PFSK-1 (cell line): ENCODE results near the gene SLC9B2.

Experiments
- FOXP2 ChIP-seq: optimal IDR thresholded peaks from 2 replicates; pipeline ENCODE3; 2011; ENCODE audit warnings: borderline replicate concordance, control low read depth, inconsistent platforms; ENCODE audit not compliant: insufficient read depth; ENCODE audit errors: extremely low read length, extremely low read depth
- POLR2AphosphoS5 ChIP-seq: IDR thresholded peaks from 2 replicates; pipeline ENCODE4 v1.6.1; 2012; ENCODE audit warnings: low read depth, mild to moderate bottlenecking, control low read depth, low read length, moderate library complexity
- SIN3A ChIP-seq: IDR thresholded peaks from 2 replicates; pipeline ENCODE4 v1.6.1; 2012; ENCODE audit warnings: mild to moderate bottlenecking, low read length, moderate library complexity, borderline replicate concordance; ENCODE audit not compliant: insufficient read depth
- TAF1 ChIP-seq: IDR thresholded peaks from 2 replicates; pipeline ENCODE4 v1.6.1; 2012; ENCODE audit warnings: low read length, control low read depth, borderline replicate concordance; ENCODE audit not compliant: insufficient read depth
- TF ChIP-seq, protein P1 (sequence below), 2 experiments: IDR thresholded peaks; 2 replicates each; pipeline versions ENCODE4 v1.6.1 to v1.8.0; 2011 to 2012; ENCODE audit warnings: low read depth in 2 of 2, low read length in 2 of 2, control low read depth in 1 of 2, inconsistent platforms in 1 of 2, mild to moderate bottlenecking in 1 of 2, moderate library complexity in 1 of 2; ENCODE audit not compliant: insufficient read depth in 1 of 2

Gene SLC9B2

DNA sequence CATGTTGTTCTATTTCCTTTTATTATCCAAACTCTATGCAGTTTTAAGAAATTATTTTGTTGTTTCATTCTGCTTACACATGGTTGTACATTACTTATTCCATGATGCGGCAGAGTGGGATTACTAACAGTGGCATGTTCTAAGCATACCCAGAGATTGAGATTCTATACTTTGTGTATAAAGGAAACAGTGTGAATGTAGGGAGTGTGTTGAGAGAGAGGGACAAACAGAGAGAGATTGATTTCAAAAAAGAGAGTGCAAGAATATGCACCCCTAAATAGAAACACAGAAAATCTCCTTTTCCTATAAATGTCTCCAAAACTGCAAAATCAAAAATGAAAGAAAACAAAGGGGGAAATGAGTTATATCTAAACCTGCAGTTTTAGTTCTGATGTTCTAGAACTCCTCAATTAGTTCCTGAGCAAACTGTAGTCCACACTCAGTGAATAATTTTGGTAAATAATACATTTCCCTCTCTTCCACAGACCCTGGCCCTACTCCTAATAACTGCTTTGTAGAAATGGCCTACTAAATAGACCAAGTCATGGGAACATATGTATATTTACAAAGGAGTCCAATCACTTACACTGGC lies 88.0 kb downstream of the SLC9B2 start:
- TF ChIP-seq SIN3A, result no peak
- TF ChIP-seq TAF1, result no peak
- TF ChIP-seq POLR2AphosphoS5, result no peak
- TF ChIP-seq, protein P1, sequence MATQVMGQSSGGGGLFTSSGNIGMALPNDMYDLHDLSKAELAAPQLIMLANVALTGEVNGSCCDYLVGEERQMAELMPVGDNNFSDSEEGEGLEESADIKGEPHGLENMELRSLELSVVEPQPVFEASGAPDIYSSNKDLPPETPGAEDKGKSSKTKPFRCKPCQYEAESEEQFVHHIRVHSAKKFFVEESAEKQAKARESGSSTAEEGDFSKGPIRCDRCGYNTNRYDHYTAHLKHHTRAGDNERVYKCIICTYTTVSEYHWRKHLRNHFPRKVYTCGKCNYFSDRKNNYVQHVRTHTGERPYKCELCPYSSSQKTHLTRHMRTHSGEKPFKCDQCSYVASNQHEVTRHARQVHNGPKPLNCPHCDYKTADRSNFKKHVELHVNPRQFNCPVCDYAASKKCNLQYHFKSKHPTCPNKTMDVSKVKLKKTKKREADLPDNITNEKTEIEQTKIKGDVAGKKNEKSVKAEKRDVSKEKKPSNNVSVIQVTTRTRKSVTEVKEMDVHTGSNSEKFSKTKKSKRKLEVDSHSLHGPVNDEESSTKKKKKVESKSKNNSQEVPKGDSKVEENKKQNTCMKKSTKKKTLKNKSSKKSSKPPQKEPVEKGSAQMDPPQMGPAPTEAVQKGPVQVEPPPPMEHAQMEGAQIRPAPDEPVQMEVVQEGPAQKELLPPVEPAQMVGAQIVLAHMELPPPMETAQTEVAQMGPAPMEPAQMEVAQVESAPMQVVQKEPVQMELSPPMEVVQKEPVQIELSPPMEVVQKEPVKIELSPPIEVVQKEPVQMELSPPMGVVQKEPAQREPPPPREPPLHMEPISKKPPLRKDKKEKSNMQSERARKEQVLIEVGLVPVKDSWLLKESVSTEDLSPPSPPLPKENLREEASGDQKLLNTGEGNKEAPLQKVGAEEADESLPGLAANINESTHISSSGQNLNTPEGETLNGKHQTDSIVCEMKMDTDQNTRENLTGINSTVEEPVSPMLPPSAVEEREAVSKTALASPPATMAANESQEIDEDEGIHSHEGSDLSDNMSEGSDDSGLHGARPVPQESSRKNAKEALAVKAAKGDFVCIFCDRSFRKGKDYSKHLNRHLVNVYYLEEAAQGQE (IDR thresholded peaks at IDR 0.05; ENCODE audit: insufficient read depth in 1 of 2, low read depth in 2 of 2, low read length in 2 of 2), result no peak
- TF ChIP-seq FOXP2, result no peak

DNA sequence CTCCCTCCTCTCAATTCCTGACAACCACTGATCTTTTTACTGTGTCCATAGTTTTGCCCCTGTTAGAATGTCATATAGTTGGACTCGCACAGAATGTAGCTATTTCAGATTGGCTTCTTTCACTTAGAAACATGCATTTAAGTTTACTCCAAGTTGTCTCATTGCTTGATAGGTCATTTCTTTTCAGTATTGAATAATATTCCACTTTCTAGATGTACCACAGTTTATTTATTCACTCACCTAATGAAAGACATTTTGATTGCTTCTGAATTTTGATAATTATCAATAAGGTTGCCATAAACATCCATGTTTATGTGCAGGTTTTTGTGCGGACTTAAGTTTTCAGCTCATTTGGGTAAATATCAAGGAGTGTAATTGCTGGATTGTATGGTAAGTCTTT lies 95.6 kb downstream of the SLC9B2 start:
- TF ChIP-seq, protein P1 (IDR thresholded peaks at IDR 0.05; ENCODE audit: insufficient read depth in 1 of 2, low read depth in 2 of 2, low read length in 2 of 2), result no peak
- TF ChIP-seq SIN3A (no peak), FOXP2 (no peak), POLR2AphosphoS5 (no peak), TAF1 (no peak)
